GM21723 (cell line): ENCODE data around the gene IL12RB2.
A peak's percentile ranks its signal among the peaks of the same experiment; 100 is the strongest.
"Not testable (repeated sequence)": the region's sequence is repeated elsewhere in the genome, so short reads cannot be mapped to it uniquely, and the experiment has no call there.

Source experiments
- ATAC-seq: cut with Tn5 transposase; IDR thresholded peaks from one replicate; pipeline ENCODE4 v1.9.1; 2021; ENCODE audit warnings: mild to moderate bottlenecking, moderate library complexity; ENCODE audit not compliant: unreplicated experiment

IL12RB2 gene

GRCh38 chr1:67393737-67394136, 86.1 kb downstream of the IL12RB2 start:
- ATAC-seq: no peak

GRCh38 chr1:67394548-67394947, 86.9 kb downstream of the IL12RB2 start:
- ATAC-seq: no peak

GRCh38 chr1:67399199-67399993, 91.7 kb downstream of the IL12RB2 start:
- ATAC-seq: no peak

GRCh38 chr1:67400029-67400786, 92.5 kb downstream of the IL12RB2 start:
- ATAC-seq: not testable (repeated sequence)

GRCh38 chr1:67401443-67401842, 93.8 kb downstream of the IL12RB2 start:
- ATAC-seq: no peak

GRCh38 chr1:67404212-67404620, 96.5 kb downstream of the IL12RB2 start:
- no peak for ATAC-seq

- ATAC-seq: no peak
Observed at GRCh38 chr1:67405473-67406245, 98.0 kb downstream of the IL12RB2 start.

GRCh38 chr1:67407498-67407897, 99.8 kb downstream of the IL12RB2 start:
- ATAC-seq: no peak

- ATAC-seq: no peak
Observed at GRCh38 chr1:67408148-67408547, 100.5 kb downstream of the IL12RB2 start.

GRCh38 chr1:67413101-67413500, 105.4 kb downstream of the IL12RB2 start:
- not testable (repeated sequence) for ATAC-seq

GRCh38 chr1:67414574-67414973, 106.9 kb downstream of the IL12RB2 start:
- ATAC-seq: no peak

- no peak for ATAC-seq
Observed at GRCh38 chr1:67415041-67415440, 107.4 kb downstream of the IL12RB2 start.

- ATAC-seq: not testable (repeated sequence)
Observed at GRCh38 chr1:67417733-67418132, 110.1 kb downstream of the IL12RB2 start.

- no peak for ATAC-seq
Observed at GRCh38 chr1:67418839-67419586, 111.3 kb downstream of the IL12RB2 start.

- ATAC-seq: no peak
Observed at GRCh38 chr1:67420835-67421492, 113.3 kb downstream of the IL12RB2 start.

- ATAC-seq: no peak
Observed at GRCh38 chr1:67427465-67427864, 119.8 kb downstream of the IL12RB2 start.

GRCh38 chr1:67427947-67428346, 120.3 kb downstream of the IL12RB2 start:
- no peak for ATAC-seq

GRCh38 chr1:67429011-67429527, 121.4 kb downstream of the IL12RB2 start:
- ATAC-seq: no peak

GRCh38 chr1:67429528-67430357, 122.1 kb downstream of the IL12RB2 start:
- peak; percentile 4 for ATAC-seq
